Endothelial cell of coronary artery (primary cell): Measurements from ENCODE around the gene RIMOC1. TPM values are rescaled to one million over a fixed set of nuclear protein-coding genes. Genes with fewer than 3 reads are reported as not detected.

ENCODE experiments used
- total RNA-seq: library from RNA; depleted of rRNA; stranded (reverse); fragments of >200 nt; gene quantifications from 2 replicates; pipeline ENCODE4 v1.2.3, GENCODE V29; 2014

Gene RIMOC1
- total RNA-seq = 8.4 and 9.7 TPM in 2 replicates

DNA sequence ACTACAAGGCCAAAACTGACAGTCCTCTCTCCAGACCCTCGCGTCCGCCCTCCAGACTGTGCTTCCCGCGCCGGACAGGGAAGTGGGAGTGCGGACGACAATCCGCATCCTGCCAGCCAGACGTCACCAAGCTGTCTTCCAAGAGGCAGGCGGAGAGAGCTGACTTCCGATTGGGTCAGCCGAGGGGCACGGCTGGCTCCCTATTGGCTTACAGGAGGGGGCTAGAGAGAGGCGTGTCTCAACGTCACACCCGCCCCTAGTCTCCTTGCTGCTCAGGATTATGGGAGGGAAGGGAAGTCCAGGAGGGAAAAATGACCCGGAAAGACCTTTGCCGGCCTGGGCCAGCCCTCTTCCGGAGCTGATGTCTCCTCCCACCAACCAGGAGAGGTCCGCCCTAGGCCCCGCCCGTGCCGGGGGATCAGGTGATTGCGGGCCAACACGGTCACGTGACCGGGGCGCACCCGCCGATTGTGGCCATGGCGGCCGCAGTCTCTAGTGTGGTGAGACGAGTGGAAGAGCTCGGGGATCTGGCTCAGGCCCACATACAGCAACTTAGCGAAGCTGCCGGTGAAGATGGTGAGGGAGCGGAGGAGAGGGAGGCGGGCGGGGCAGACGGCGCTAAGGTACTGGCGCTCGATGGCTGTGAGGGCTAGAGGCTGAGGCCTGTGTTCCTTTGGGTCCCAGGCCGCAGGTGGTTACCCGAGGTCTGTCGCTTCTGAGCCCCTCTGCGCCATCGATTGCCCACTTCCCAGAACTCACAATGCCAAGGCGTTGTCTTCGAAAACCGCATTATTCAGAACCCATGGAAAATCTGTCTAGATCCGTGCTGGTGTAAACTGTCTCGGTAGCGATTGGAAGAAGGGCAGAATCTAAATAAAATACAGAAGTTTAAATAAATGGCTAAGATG, at the start of gene RIMOC1:
RIMOC1 (plus strand) TSS at position 453 of the 908 bp plus-strand sequence; CDS start at position 477, 24 bp downstream.

DNA sequence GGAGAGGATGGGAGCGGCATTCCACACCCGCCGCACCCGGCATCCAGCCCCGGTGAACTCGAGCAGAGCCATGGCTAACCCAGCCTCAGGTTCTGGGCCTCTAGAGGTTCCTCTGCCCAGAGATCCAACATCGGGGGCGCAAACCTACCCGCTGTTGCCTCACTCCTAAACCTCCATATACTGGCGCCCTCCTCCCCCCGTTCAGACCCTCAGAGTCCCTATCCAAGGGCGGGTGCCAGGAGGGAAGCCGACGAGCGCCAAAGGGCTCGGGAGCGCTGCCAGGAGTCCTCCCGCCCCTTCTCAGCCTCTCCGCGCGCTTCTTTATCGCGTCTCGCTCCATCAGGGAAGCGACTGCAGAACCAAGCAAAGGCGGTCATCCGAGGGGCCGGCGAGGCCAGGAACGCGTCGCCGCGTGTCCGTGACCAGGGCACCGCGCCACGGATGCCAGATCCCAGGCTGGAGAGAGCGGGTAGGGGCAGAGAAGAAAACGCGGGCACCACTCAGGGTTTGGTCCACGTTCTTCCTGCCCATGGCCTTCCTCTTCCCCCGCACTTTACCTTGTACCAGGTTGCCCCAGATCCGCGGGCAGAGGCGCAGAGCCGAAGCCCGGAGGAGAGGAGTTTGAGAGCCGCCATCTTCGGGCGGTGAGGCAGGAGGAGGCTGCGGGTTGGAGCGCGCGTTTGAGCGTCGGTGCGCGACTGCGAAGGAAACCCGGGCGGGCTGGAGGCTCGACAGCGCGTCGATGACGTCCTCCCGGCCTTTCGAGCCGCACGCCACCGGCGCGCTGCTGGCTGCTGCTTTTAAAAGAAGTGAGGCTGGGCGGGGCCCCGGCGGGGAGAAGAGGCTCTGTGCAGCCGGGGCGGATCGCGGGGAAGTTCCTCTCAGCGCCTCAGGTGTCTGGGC, 34.2 kb upstream of the RIMOC1 start, which contains the start of gene OXCT1:
OXCT1 (minus strand) TSS at position 702 of the 903 bp plus-strand sequence; CDS start at position 635, 67 bp downstream.

GRCh38 chr5:41924872-41925554, 20.9 kb downstream of the RIMOC1 start, which contains the start of gene FBXO4:
TSS of gene FBXO4 (plus strand) at chr5:41925281. CDS start at chr5:41925310, 29 bp downstream.

Other genes starting within 250 kb of the RIMOC1 start
- 32.6 and 39.8 TPM in 2 replicates for gene OXCT1, start 33.9 kb upstream of the RIMOC1 start, total RNA-seq
- 6.7 and 7.0 TPM in 2 replicates for gene FBXO4, start 20.9 kb downstream of the RIMOC1 start, total RNA-seq